HepG2 (cell line): ENCODE data around the gene MFRP. TPM values are rescaled to one million over a fixed set of nuclear protein-coding genes. Genes with fewer than 3 reads are reported as not detected.

Experiments used
- ATAC-seq: fragments of 200-7000 bp; cut with Tn5 transposase; 3 replicates; pipeline ENCODE4 v1.9.1; 2020; ENCODE audit warnings: mild to moderate bottlenecking, moderate library complexity
- BruUV-seq: library from RNA; stranded (reverse); fragments of 400-500 nt; replicated peaks from 2 replicates; lab custom pipeline; 2021; lab: Mats Ljungman, UMichigan
- CTCF ChIA-PET: fragments of 300-600 bp; formaldehyde crosslinking; extraction: SDS; loops from one replicate; lab custom pipeline; 2021; ENCODE audit warnings: low total read pairs, inconsistent platforms, low intra/inter-chr PET ratio; lab: Yijun Ruan, JAX
- POLR2A ChIA-PET: fragments of 350-600 bp; sonication (Branson Sonifier 250); formaldehyde crosslinking; loops from one replicate; lab custom pipeline; 2020; ENCODE audit warnings: antibody characterized with exemption, inconsistent platforms; lab: Yijun Ruan, JAX
- DNase-seq: peaks from one replicate; pipeline ENCODE4 v3.0.0-alpha.2; 2015; ENCODE audit warnings: low spot score
- FAIRE-seq: peaks from 3 replicates; lab custom pipeline; 2011; peaks lifted over from hg19 to GRCh38; lab: Jason Lieb, UNC
- H2AFZ ChIP-seq: one replicate; pipeline ENCODE4 v1.6.1; 2011; ENCODE audit warnings: low read length, inconsistent platforms
- H3K27ac ChIP-seq: fragments of 300-600 bp; 3 replicates; pipeline ENCODE4 v1.8.0; 2011; ENCODE audit warnings: mixed run types, mild to moderate bottlenecking, mixed read lengths, low read length, inconsistent platforms; ENCODE audit not compliant: insufficient read depth; ENCODE audit errors: extremely low read length
- H3K27me3 ChIP-seq, 2 experiments: fragments of 200-600 bp in 1 of 2; 2 replicates in 1 of 2; 3 replicates in 1 of 2; pipeline versions ENCODE4 v1.6.0 to v1.8.0; 2011; ENCODE audit warnings: low read length in 2 of 2, mild to moderate bottlenecking in 2 of 2, moderate library complexity in 2 of 2, inconsistent platforms in 1 of 2; ENCODE audit not compliant: insufficient read depth in 2 of 2, control insufficient read depth in 1 of 2
- H3K36me3 ChIP-seq, 2 experiments: fragments of 200-600 bp in 1 of 2; replicated peaks in 1 of 2; 2 replicates in 1 of 2; 3 replicates in 1 of 2; pipeline versions ENCODE4 v1.5.1 to v1.8.0; 2011; ENCODE audit warnings: low read length in 2 of 2, inconsistent platforms in 1 of 2; ENCODE audit not compliant: insufficient read depth in 2 of 2, control insufficient read depth in 1 of 2
- H3K4me1 ChIP-seq: 2 replicates; pipeline ENCODE4 v1.5.1; 2012; ENCODE audit warnings: low read length, inconsistent platforms; ENCODE audit not compliant: insufficient read depth
- H3K4me2 ChIP-seq: 2 replicates; pipeline ENCODE4 v1.6.0; 2011; ENCODE audit warnings: low read depth, low read length, inconsistent platforms
- H3K4me3 ChIP-seq, 3 experiments: fragments of 200-600 bp in 1 of 3; sonication (generic), shearing (Covaris generic) in 1 of 3; replicated peaks in 1 of 3; 2 replicates each; pipeline ENCODE4 v1.5.1; 2011 to 2016; ENCODE audit warnings: low read length in 3 of 3, inconsistent platforms in 2 of 3, low read depth in 2 of 3, mild to moderate bottlenecking in 2 of 3, control low read depth in 1 of 3, mixed read lengths in 1 of 3; ENCODE audit not compliant: insufficient read depth in 1 of 3
- H3K79me2 ChIP-seq: one replicate; pipeline ENCODE4 v1.6.1; 2011; ENCODE audit warnings: low read length, inconsistent platforms; ENCODE audit not compliant: insufficient read depth
- H3K9ac ChIP-seq: 2 replicates; pipeline ENCODE4 v1.6.0; 2011; ENCODE audit warnings: mild to moderate bottlenecking, low read depth, low read length, inconsistent platforms; ENCODE audit not compliant: insufficient read depth
- H3K9me3 ChIP-seq: 2 replicates; pipeline ENCODE4 v1.5.1; 2012; ENCODE audit warnings: mild to moderate bottlenecking, low read length
- H4K20me1 ChIP-seq: 2 replicates; pipeline ENCODE4 v1.6.0; 2011; ENCODE audit warnings: inconsistent platforms, mild to moderate bottlenecking, low read length, moderate library complexity; ENCODE audit not compliant: insufficient read depth
- AKNA ChIP-seq: sonication (generic); formaldehyde crosslinking; IDR thresholded peaks from 2 replicates; pipeline ENCODE4 v1.4.0; 2020; ENCODE audit warnings: missing genetic modification reagents, borderline replicate concordance
- CENPX ChIP-seq: sonication (generic); formaldehyde crosslinking; IDR thresholded peaks from 2 replicates; pipeline ENCODE4 v1.9.0; 2021; ENCODE audit warnings: mild to moderate bottlenecking, missing genetic modification reagents, moderate library complexity
- HIC2 ChIP-seq: sonication (generic); formaldehyde crosslinking; IDR thresholded peaks from 2 replicates; pipeline ENCODE4 v1.9.0; 2022; ENCODE audit warnings: low read depth, missing genetic modification reagents
- SMAD1 ChIP-seq: sonication (generic); formaldehyde crosslinking; IDR thresholded peaks from 2 replicates; pipeline ENCODE4 v1.4.0; 2020; ENCODE audit warnings: missing genetic modification reagents, low read depth, mild to moderate bottlenecking, borderline replicate concordance
- ZBTB33 ChIP-seq: sonication (generic); formaldehyde crosslinking; IDR thresholded peaks from 2 replicates; pipeline ENCODE4 v1.4.0; 2020; ENCODE audit warnings: missing genetic modification reagents
- ZNF17 ChIP-seq: sonication (generic); formaldehyde crosslinking; IDR thresholded peaks from 2 replicates; pipeline ENCODE4 v1.5.0; 2020; ENCODE audit warnings: mild to moderate bottlenecking, missing genetic modification reagents
- ZNF484 ChIP-seq: sonication (generic); formaldehyde crosslinking; IDR thresholded peaks from 2 replicates; pipeline ENCODE4 v1.5.1; 2020; ENCODE audit warnings: mild to moderate bottlenecking, low read depth, missing genetic modification reagents, borderline replicate concordance
- WGBS: methylation state at CpG from one replicate; pipeline ENCODE4 v1.1.6; 2017; ENCODE audit warnings: low lambda C conversion rate; 5-methylcytosine and 5-hydroxymethylcytosine counted together
- in situ Hi-C: cut with HindIII; loops from 2 replicates; pipeline ENCODE4 v1.10.0; 2017; ENCODE audit warnings: low pct_unique_long_range_greater_than_20kb; ENCODE audit not compliant: extremely low pct_ligation_motif_present
- intact Hi-C: fragments of 100-400 bp; cut with micrococcal nuclease; formaldehyde crosslinking; loops from one replicate; pipeline ENCODE4 v1.10.0; 2022; ENCODE audit not compliant: unreplicated experiment
- polyA plus RNA-seq, 8 experiments: library from polyadenylated mRNA; depleted of rRNA in 3 of 8; stranded (reverse) in 7 of 8; unstranded in 1 of 8; fragments of >200 nt; fragmentation: Illumina TruSeq in 4 of 8; extraction: Trizol in 4 of 8; gene quantifications; 2 replicates each; pipeline versions ENCODE4 v1.2.1 to v1.2.3, GENCODE V29; 2011 to 2016; ENCODE audit warnings: low read depth in 4 of 8, missing spikeins in 1 of 8, mixed read lengths in 1 of 8; ENCODE audit not compliant: insufficient read depth in 1 of 8
- total RNA-seq, 5 experiments: library from RNA; depleted of rRNA; stranded (reverse); fragments of >200 nt; fragmentation: Illumina TruSeq; extraction: Trizol; gene quantifications; 2 replicates each; pipeline ENCODE4 v1.2.3, GENCODE V29; 2016; ENCODE audit warnings: low read depth in 1 of 5
- TF ChIP-seq, protein P1 (sequence below): IDR thresholded peaks from 2 replicates; pipeline ENCODE4 v1.6.1; 2016

The MFRP gene
- total and polyA plus RNA-seq, 2 of the 13 experiments (the other 11 are each of a cell fraction or from before 2014, with no cell fraction given), result not detected

DNA sequence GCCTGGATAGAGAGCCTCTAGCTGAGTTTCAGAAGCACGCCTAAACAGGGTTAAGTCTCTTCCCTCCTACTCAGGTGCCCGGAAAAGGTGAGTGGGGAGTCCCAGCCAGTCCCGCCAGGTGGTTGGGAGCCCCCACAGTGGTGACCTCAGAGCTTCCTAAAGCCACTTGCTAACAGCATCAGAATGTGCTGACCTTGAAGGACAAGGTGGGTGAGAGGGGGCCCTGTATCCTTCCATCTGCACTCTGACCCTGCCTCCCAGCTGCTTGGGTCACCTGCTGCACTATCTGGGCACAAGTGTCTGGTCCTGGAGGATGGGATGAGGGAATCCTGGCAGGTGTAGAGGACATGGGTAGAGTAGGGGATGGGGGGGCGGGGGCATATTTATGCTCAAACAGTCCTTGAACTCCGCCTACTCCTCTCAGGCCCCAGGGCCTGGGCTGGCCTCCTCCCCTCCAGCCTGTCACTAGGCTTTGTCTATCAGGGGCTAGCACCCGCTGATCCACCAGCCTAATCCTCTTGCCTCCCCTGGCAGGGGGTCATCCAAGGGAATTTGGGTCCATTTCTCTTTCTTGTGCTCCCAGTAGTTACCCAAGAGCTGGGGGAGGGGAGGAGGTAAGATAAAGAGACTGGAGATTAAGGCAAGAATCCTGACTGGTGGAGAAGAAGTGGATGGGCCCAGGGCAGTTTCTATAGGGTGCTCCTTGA is 31.6 kb upstream of the MFRP start (continued):
- TF ChIP-seq AKNA (CRISPR knock-in tag) (no peak), SMAD1 (CRISPR knock-in tag) (no peak)

DNA sequence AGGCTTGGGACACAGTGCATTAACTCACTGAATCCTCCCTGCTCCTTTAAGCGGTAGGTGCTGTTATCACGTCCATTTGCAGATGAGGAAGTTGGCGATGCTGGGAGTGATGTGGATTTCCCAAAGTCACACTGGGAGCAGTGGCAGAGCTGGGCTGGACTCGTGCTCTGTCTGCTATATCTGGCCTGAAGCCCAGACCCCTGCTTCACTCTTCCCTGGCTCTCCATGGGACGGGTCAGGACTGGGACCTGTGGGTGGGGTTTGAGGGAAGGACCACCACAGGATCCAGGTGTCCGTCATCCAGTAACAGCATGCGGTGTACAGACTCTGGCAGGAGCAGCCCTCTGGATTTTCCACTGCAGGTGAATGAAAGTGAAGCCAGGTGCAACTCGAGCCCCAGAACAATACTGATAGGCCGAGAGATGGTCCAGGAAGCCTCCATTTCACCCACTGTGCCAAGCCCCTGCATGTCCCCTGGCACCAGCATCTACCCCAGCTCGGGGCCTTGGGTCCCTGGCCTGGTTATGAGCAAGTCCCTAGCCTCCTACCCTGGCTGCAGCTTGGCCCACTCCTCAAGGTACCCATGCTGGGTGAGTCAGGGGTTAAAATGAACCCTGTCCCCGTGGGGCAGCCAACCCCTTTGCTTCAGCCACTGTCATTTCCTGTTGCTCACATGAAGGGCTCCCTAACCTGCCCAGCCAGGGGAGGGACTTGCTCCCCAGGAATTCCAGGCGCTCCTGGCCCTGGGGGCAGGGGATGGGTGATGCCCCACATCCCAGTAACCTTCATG is 30.8 kb upstream of the MFRP start:
- WGBS, result 71% methylated on average over 11 of the region's 12 CpGs
- peak overlapping the region in 1 of 3 experiments; percentile 25; a peak in 1 of 6 replicates for H3K4me3 ChIP-seq
- ATAC-seq (no peak), DNase-seq (no peak), FAIRE-seq (no peak)
- no peaks in the 10 kb centered on the region for H3K36me3 ChIP-seq
- no peaks in the 10 kb centered on the region; a peak in 1 of 5 replicates for H3K27me3 ChIP-seq
- in situ Hi-C loops, result loop anchor here (5.0 kb wide), 1 partner anchor 95 kb away; no protein-coding TSS in a partner anchor
- H2AFZ ChIP-seq, result no peak overlapping the region
- 0 out of 2 replicates have a peak overlapping the region, but pooled peaks have one; percentile 18 for H3K9ac ChIP-seq
- H3K4me2 ChIP-seq, result peak overlapping the region; percentile 42
- intact Hi-C loops, result no loop called here
- H3K79me2 ChIP-seq, result peaks cover 28% of the 10 kb centered on the region
- BruUV-seq, result no TSS peak
- POLR2A ChIA-PET, result interaction anchor here (0.9 to 4.4 kb wide), 11 partner anchors 9 to 805 kb away, joined by 3 to 22 read pairs (median 10); partner anchors contain the start of genes ARCN1, C1QTNF5, CBL and MCAM
- peak overlapping the region; percentile 68 for H3K27ac ChIP-seq
- CTCF ChIA-PET, result interaction anchor here (1.3 kb wide), 1 partner anchor 37 kb away, joined by 3 read pairs; no protein-coding TSS in a partner anchor
- H3K4me1 ChIP-seq, result peaks cover 92% of the 10 kb centered on the region
- H3K9me3 ChIP-seq, result no peaks in the 10 kb centered on the region
- H4K20me1 ChIP-seq, result no peaks in the 10 kb centered on the region
- TF ChIP-seq HIC2 (CRISPR knock-in tag) (peak; percentile 42; the same call in 1 of the 2 replicates), ZNF17 (CRISPR knock-in tag) (no peak), ZNF484 (CRISPR knock-in tag) (no peak), ZBTB33 (CRISPR knock-in tag) (peak; percentile 36; the same call in 1 of the 2 replicates), CENPX (CRISPR knock-in tag) (no peak)
- TF ChIP-seq, protein P1, sequence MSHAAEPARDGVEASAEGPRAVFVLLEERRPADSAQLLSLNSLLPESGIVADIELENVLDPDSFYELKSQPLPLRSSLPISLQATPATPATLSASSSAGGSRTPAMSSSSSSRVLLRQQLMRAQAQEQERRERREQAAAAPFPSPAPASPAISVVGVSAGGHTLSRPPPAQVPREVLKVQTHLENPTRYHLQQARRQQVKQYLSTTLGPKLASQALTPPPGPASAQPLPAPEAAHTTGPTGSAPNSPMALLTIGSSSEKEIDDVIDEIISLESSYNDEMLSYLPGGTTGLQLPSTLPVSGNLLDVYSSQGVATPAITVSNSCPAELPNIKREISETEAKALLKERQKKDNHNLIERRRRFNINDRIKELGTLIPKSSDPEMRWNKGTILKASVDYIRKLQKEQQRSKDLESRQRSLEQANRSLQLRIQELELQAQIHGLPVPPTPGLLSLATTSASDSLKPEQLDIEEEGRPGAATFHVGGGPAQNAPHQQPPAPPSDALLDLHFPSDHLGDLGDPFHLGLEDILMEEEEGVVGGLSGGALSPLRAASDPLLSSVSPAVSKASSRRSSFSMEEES (CRISPR knock-in tag), result no peak
